Mucosa of stomach (tissue), 1 donor: ENCODE measurements around the gene ODF4.
A peak's percentile ranks its signal among the peaks of the same experiment; 100 is the strongest.

ENCODE experiments used
- H3K27me3 ChIP-seq: one replicate; pipeline ENCODE4 v1.7.0; 2013; ENCODE audit warnings: mild to moderate bottlenecking, low read length; ENCODE audit not compliant: control insufficient read depth, insufficient read depth
- H3K36me3 ChIP-seq: one replicate; pipeline ENCODE4 v1.7.0; 2013; ENCODE audit warnings: low read length; ENCODE audit not compliant: control insufficient read depth, insufficient read depth
- H3K4me1 ChIP-seq: one replicate; pipeline ENCODE4 v1.7.0; 2013; ENCODE audit warnings: mild to moderate bottlenecking, low read length; ENCODE audit not compliant: control insufficient read depth, insufficient read depth
- H3K4me3 ChIP-seq: one replicate; pipeline ENCODE4 v1.7.0; 2013; ENCODE audit warnings: low read length
- H3K9ac ChIP-seq: one replicate; pipeline ENCODE4 v1.7.0; 2013; ENCODE audit warnings: mild to moderate bottlenecking, low read length, moderate library complexity
- H3K9me3 ChIP-seq: one replicate; pipeline ENCODE4 v1.7.0; 2013; ENCODE audit warnings: mild to moderate bottlenecking, low read length, moderate library complexity; ENCODE audit not compliant: control insufficient read depth
- donor health status: Pancreatic carcinoma.

Gene ODF4

GRCh38 chr17:8339540-8339939, at the start of gene ODF4:
Gene ODF4 (plus strand): TSS chr17:8339840. CDS start chr17:8340052, 212 bp downstream.
- H3K36me3 ChIP-seq: no peaks in the 10 kb centered on the region
- no peaks in the 10 kb centered on the region for H3K4me1 ChIP-seq
- H3K4me3 ChIP-seq: no peak within 1 kb of the TSS
- no peak within 1 kb of the TSS for H3K9ac ChIP-seq
- H3K27me3 ChIP-seq: no peaks in the 10 kb centered on the region
- no peaks in the 10 kb centered on the region for H3K9me3 ChIP-seq

GRCh38 chr17:8290043-8290442, 49.6 kb upstream of the ODF4 start:
- H3K4me3 ChIP-seq: no peak overlapping the region
- peaks cover 28% of the 10 kb centered on the region for H3K4me1 ChIP-seq

GRCh38 chr17:8292639-8293395, 46.8 kb upstream of the ODF4 start:
- Histone ChIP-seq H3K27me3 (no peaks in the 10 kb centered on the region), H3K9me3 (no peaks in the 10 kb centered on the region), H3K9ac (no peak overlapping the region), H3K4me1 (peaks cover 19% of the 10 kb centered on the region), H3K36me3 (no peaks in the 10 kb centered on the region), H3K4me3 (no peak overlapping the region)

More at GRCh38 chr17:8290043-8290442, 49.6 kb upstream of the ODF4 start:
- Histone ChIP-seq H3K36me3 (no peaks in the 10 kb centered on the region), H3K9ac (no peak overlapping the region), H3K9me3 (no peaks in the 10 kb centered on the region), H3K27me3 (no peaks in the 10 kb centered on the region)

GRCh38 chr17:8294361-8294760, 45.3 kb upstream of the ODF4 start:
- Histone ChIP-seq H3K36me3 (no peaks in the 10 kb centered on the region), H3K4me3 (peak overlapping the region; percentile 84), H3K9ac (peak overlapping the region; percentile 85), H3K27me3 (no peaks in the 10 kb centered on the region), H3K4me1 (peaks cover 11% of the 10 kb centered on the region), H3K9me3 (no peaks in the 10 kb centered on the region)

- peaks cover 10% of the 10 kb centered on the region for H3K4me1 ChIP-seq
- peak overlapping the region; percentile 84 for H3K4me3 ChIP-seq
- no peaks in the 10 kb centered on the region for H3K36me3 ChIP-seq
- no peaks in the 10 kb centered on the region for H3K9me3 ChIP-seq
- H3K27me3 ChIP-seq: no peaks in the 10 kb centered on the region
- peak overlapping the region; percentile 85 for H3K9ac ChIP-seq
These were observed 44.8 kb upstream of the ODF4 start for GRCh38 chr17:8294814-8295316.

GRCh38 chr17:8300226-8300625, 39.4 kb upstream of the ODF4 start:
- Histone ChIP-seq H3K9me3 (no peaks in the 10 kb centered on the region), H3K9ac (no peak overlapping the region), H3K36me3 (no peaks in the 10 kb centered on the region), H3K27me3 (no peaks in the 10 kb centered on the region), H3K4me3 (no peak overlapping the region), H3K4me1 (no peaks in the 10 kb centered on the region)

GRCh38 chr17:8300627-8301242, 38.9 kb upstream of the ODF4 start:
- Histone ChIP-seq H3K9me3 (no peaks in the 10 kb centered on the region), H3K4me3 (no peak overlapping the region), H3K4me1 (no peaks in the 10 kb centered on the region), H3K36me3 (no peaks in the 10 kb centered on the region), H3K27me3 (no peaks in the 10 kb centered on the region), H3K9ac (no peak overlapping the region)

- no peak overlapping the region for H3K4me3 ChIP-seq
- H3K9me3 ChIP-seq: no peaks in the 10 kb centered on the region
- no peak overlapping the region for H3K9ac ChIP-seq
- H3K27me3 ChIP-seq: peaks cover 39% of the 10 kb centered on the region
- H3K36me3 ChIP-seq: no peaks in the 10 kb centered on the region
- no peaks in the 10 kb centered on the region for H3K4me1 ChIP-seq
These were observed 29.0 kb upstream of the ODF4 start for GRCh38 chr17:8310601-8311123.

GRCh38 chr17:8311131-8311790, 28.4 kb upstream of the ODF4 start:
- Histone ChIP-seq H3K4me1 (no peaks in the 10 kb centered on the region), H3K27me3 (peaks cover 43% of the 10 kb centered on the region), H3K4me3 (no peak overlapping the region)

GRCh38 chr17:8312251-8312650, 27.4 kb upstream of the ODF4 start:
- no peaks in the 10 kb centered on the region for H3K4me1 ChIP-seq
- no peak overlapping the region for H3K9ac ChIP-seq
- H3K4me3 ChIP-seq: no peak overlapping the region
- H3K9me3 ChIP-seq: no peaks in the 10 kb centered on the region
- H3K27me3 ChIP-seq: peaks cover 43% of the 10 kb centered on the region
- no peaks in the 10 kb centered on the region for H3K36me3 ChIP-seq

More at GRCh38 chr17:8311131-8311790, 28.4 kb upstream of the ODF4 start:
- H3K9me3 ChIP-seq: no peaks in the 10 kb centered on the region
- no peaks in the 10 kb centered on the region for H3K36me3 ChIP-seq
- H3K9ac ChIP-seq: no peak overlapping the region

GRCh38 chr17:8312726-8313600, 26.7 kb upstream of the ODF4 start:
- Histone ChIP-seq H3K9me3 (no peaks in the 10 kb centered on the region), H3K27me3 (peaks cover 45% of the 10 kb centered on the region), H3K4me3 (no peak overlapping the region), H3K4me1 (no peaks in the 10 kb centered on the region), H3K9ac (no peak overlapping the region), H3K36me3 (no peaks in the 10 kb centered on the region)
